ENCODE data around the gene SENP3. TPM values are rescaled to one million over a fixed set of nuclear protein-coding genes. Genes with fewer than 3 reads are reported as not detected.

The SENP3 gene
- total RNA-seq, 2 experiments from 2014 or later = 50.8 to 53.2 TPM

- H3K27ac Mint-ChIP-seq = no peak overlapping the region
- ChIA-PET CTCF (interaction anchor here (1.0 kb wide), 1 partner anchor 104 kb away, joined by 3 read pairs; no protein-coding TSS in a partner anchor), POLR2A (no interaction called here)
- H3K9me3 Mint-ChIP-seq = peaks cover 4% of the 10 kb centered on the region
- H3K4me3 Mint-ChIP-seq = no peak overlapping the region
- DNase-seq = no peak
- no peaks in the 10 kb centered on the region for H3K27me3 Mint-ChIP-seq
- H3K4me1 Mint-ChIP-seq (ENCODE audit: low read depth) = no peaks in the 10 kb centered on the region
- no peaks in the 10 kb centered on the region for H3K36me3 Mint-ChIP-seq
- intact Hi-C loops (cut with micrococcal nuclease) = no loop called here
These were observed 20.6 kb upstream of the SENP3 start for GRCh38 chr17:7541074-7541621.

- Mint-ChIP-seq H3K27ac (no peak overlapping the region), H3K27me3 (no peaks in the 10 kb centered on the region), H3K4me1 (ENCODE audit: low read depth) (peaks cover 15% of the 10 kb centered on the region), H3K9me3 (no peaks in the 10 kb centered on the region), H3K36me3 (no peaks in the 10 kb centered on the region), H3K4me3 (no peak overlapping the region)
- POLR2A ChIA-PET = no interaction called here
- DNase-seq = no peak
- intact Hi-C loops (cut with micrococcal nuclease) = no loop called here
- CTCF ChIA-PET = interaction anchor here (1.8 kb wide), 1 partner anchor 22 kb away, joined by 4 read pairs; no protein-coding TSS in a partner anchor
These were observed 16.8 kb upstream of the SENP3 start for GRCh38 chr17:7544911-7545310.

GRCh38 chr17:7548585-7549400 lies 12.9 kb upstream of the SENP3 start, which contains the start of gene TNFSF12:
TSS of gene TNFSF12 (plus strand) at chr17:7549058. CDS start at chr17:7549154, 96 bp downstream.
- CTCF ChIA-PET = interaction anchor here (0.6 to 5.1 kb wide), 7 partner anchors 12 to 193 kb away, joined by 3 to 37 read pairs (median 3); no protein-coding TSS in a partner anchor
- POLR2A ChIA-PET = interaction anchor here (0.5 to 1.5 kb wide), 4 partner anchors 12 to 427 kb away, joined by 3 to 4 read pairs (median 3); no protein-coding TSS in a partner anchor
- intact Hi-C loops (cut with micrococcal nuclease) = no loop called here
- Mint-ChIP-seq H3K4me3 (peak within 1 kb of the TSS; percentile 80), H3K36me3 (peaks cover 1% of the 10 kb centered on the region), H3K27me3 (no peaks in the 10 kb centered on the region), H3K9me3 (no peaks in the 10 kb centered on the region), H3K27ac (peak within 1 kb of the TSS; percentile 67), H3K4me1 (ENCODE audit: low read depth) (peaks cover 50% of the 10 kb centered on the region)
- peak; percentile 76 for DNase-seq

GRCh38 chr17:7549401-7550055 lies 12.2 kb upstream of the SENP3 start:
- H3K4me1 Mint-ChIP-seq (ENCODE audit: low read depth) = peaks cover 53% of the 10 kb centered on the region

GRCh38 chr17:7550344-7550743 lies 11.4 kb upstream of the SENP3 start:
- Mint-ChIP-seq H3K4me3 (no peak overlapping the region), H3K4me1 (ENCODE audit: low read depth) (peaks cover 56% of the 10 kb centered on the region), H3K36me3 (peaks cover 1% of the 10 kb centered on the region), H3K27ac (no peak overlapping the region), H3K9me3 (no peaks in the 10 kb centered on the region), H3K27me3 (no peaks in the 10 kb centered on the region)
- CTCF ChIA-PET = interaction anchor here (5.1 kb wide), 1 partner anchor 10 kb away, joined by 37 read pairs; no protein-coding TSS in a partner anchor
- intact Hi-C loops (cut with micrococcal nuclease) = no loop called here
- POLR2A ChIA-PET = interaction anchor here (1.5 kb wide), 2 partner anchors 10 to 65 kb away, joined by 3 to 4 read pairs; no protein-coding TSS in a partner anchor
- no peak for DNase-seq

More at GRCh38 chr17:7549401-7550055, 12.2 kb upstream of the SENP3 start:
- DNase-seq = peak; percentile 63
- Mint-ChIP-seq H3K9me3 (no peaks in the 10 kb centered on the region), H3K36me3 (peaks cover 1% of the 10 kb centered on the region), H3K27ac (peak overlapping the region; percentile 54), H3K27me3 (no peaks in the 10 kb centered on the region), H3K4me3 (peak overlapping the region; percentile 71)
- ChIA-PET POLR2A (interaction anchor here (0.5 to 1.5 kb wide), 4 partner anchors 11 to 426 kb away, joined by 3 to 4 read pairs (median 3); no protein-coding TSS in a partner anchor), CTCF (interaction anchor here (0.5 to 5.1 kb wide), 5 partner anchors 11 to 194 kb away, joined by 3 to 37 read pairs (median 3); no protein-coding TSS in a partner anchor)
- intact Hi-C loops (cut with micrococcal nuclease) = no loop called here

GRCh38 chr17:7551396-7551795 lies 10.3 kb upstream of the SENP3 start:
- H3K27me3 Mint-ChIP-seq = no peaks in the 10 kb centered on the region
- POLR2A ChIA-PET = interaction anchor here (1.6 kb wide), 1 partner anchor 10 kb away, joined by 7 read pairs; the partner anchor contains the start of gene SENP3
- CTCF ChIA-PET = interaction anchor here (0.6 to 2.3 kb wide), 5 partner anchors 9 to 405 kb away, joined by 3 to 17 read pairs (median 4); partner anchors contain the start of gene SENP3
- peaks cover 58% of the 10 kb centered on the region for H3K4me1 Mint-ChIP-seq (ENCODE audit: low read depth)
- H3K36me3 Mint-ChIP-seq = peaks cover 1% of the 10 kb centered on the region
- DNase-seq = no peak
- peak overlapping the region; percentile 16 for H3K27ac Mint-ChIP-seq
- no peaks in the 10 kb centered on the region for H3K9me3 Mint-ChIP-seq
- H3K4me3 Mint-ChIP-seq = no peak overlapping the region
- intact Hi-C loops (cut with micrococcal nuclease) = no loop called here

- DNase-seq = peak; percentile 62
- H3K27ac Mint-ChIP-seq = peak overlapping the region; percentile 88
- intact Hi-C loops (cut with micrococcal nuclease) = loop anchor here (1.0 kb wide), 1 partner anchor 9 kb away; the partner anchor contains the start of gene SENP3
- CTCF ChIA-PET = interaction anchor here (0.5 to 2.3 kb wide), 7 partner anchors 8 to 197 kb away, joined by 3 to 17 read pairs (median 4); partner anchors contain the start of gene SENP3
- H3K4me1 Mint-ChIP-seq (ENCODE audit: low read depth) = peaks cover 55% of the 10 kb centered on the region
- H3K36me3 Mint-ChIP-seq = peaks cover 1% of the 10 kb centered on the region
- no peaks in the 10 kb centered on the region for H3K27me3 Mint-ChIP-seq
- POLR2A ChIA-PET = interaction anchor here (0.6 to 1.6 kb wide), 8 partner anchors 8 to 248 kb away, joined by 3 to 7 read pairs (median 3); partner anchors contain the start of genes MPDU1 and SENP3
- H3K4me3 Mint-ChIP-seq = peak overlapping the region; percentile 40
- H3K9me3 Mint-ChIP-seq = no peaks in the 10 kb centered on the region
These were observed 9.1 kb upstream of the SENP3 start for GRCh38 chr17:7552621-7553051.

GRCh38 chr17:7553356-7553755 lies 8.4 kb upstream of the SENP3 start:
- Mint-ChIP-seq H3K9me3 (no peaks in the 10 kb centered on the region), H3K4me1 (ENCODE audit: low read depth) (peaks cover 50% of the 10 kb centered on the region), H3K27ac (peak overlapping the region; percentile 88), H3K36me3 (peaks cover 1% of the 10 kb centered on the region), H3K27me3 (no peaks in the 10 kb centered on the region), H3K4me3 (no peak overlapping the region)
- POLR2A ChIA-PET = interaction anchor here (1.5 kb wide), 1 partner anchor 30 kb away, joined by 3 read pairs; the partner anchor contains the start of gene MPDU1
- intact Hi-C loops (cut with micrococcal nuclease) = no loop called here
- CTCF ChIA-PET = interaction anchor here (1.1 to 2.3 kb wide), 4 partner anchors 7 to 197 kb away, joined by 3 to 17 read pairs (median 7); partner anchors contain the start of gene SENP3
- DNase-seq = no peak

GRCh38 chr17:7555320-7555948 lies 6.3 kb upstream of the SENP3 start:
- POLR2A ChIA-PET = interaction anchor here (0.8 kb wide), 1 partner anchor 29 kb away, joined by 3 read pairs; no protein-coding TSS in a partner anchor
- Mint-ChIP-seq H3K36me3 (peaks cover 1% of the 10 kb centered on the region), H3K4me1 (ENCODE audit: low read depth) (peaks cover 46% of the 10 kb centered on the region), H3K27ac (peak overlapping the region; percentile 40), H3K27me3 (no peaks in the 10 kb centered on the region), H3K9me3 (no peaks in the 10 kb centered on the region), H3K4me3 (no peak overlapping the region)
- DNase-seq = no peak
- intact Hi-C loops (cut with micrococcal nuclease) = no loop called here
- CTCF ChIA-PET = interaction anchor here (1.0 to 2.7 kb wide), 3 partner anchors 32 to 50 kb away, joined by 3 to 11 read pairs (median 3); no protein-coding TSS in a partner anchor

GRCh38 chr17:7556627-7557026 lies 5.1 kb upstream of the SENP3 start:
- intact Hi-C loops (cut with micrococcal nuclease) = no loop called here
- H3K36me3 Mint-ChIP-seq = peaks cover 3% of the 10 kb centered on the region
- H3K27me3 Mint-ChIP-seq = no peaks in the 10 kb centered on the region
- H3K9me3 Mint-ChIP-seq = no peaks in the 10 kb centered on the region
- ChIA-PET POLR2A (no interaction called here), CTCF (interaction anchor here (0.6 to 2.7 kb wide), 2 partner anchors 33 to 34 kb away, joined by 3 to 11 read pairs; no protein-coding TSS in a partner anchor)
- H3K4me3 Mint-ChIP-seq = no peak overlapping the region
- no peak overlapping the region for H3K27ac Mint-ChIP-seq
- peaks cover 43% of the 10 kb centered on the region for H3K4me1 Mint-ChIP-seq (ENCODE audit: low read depth)
- DNase-seq = no peak
